Testis (tissue), 2 donors: Measurements from ENCODE around the gene BACH2.
"Not testable (repeated sequence)": the region's sequence is repeated elsewhere in the genome, so short reads cannot be mapped to it uniquely, and the experiment has no call there.

Experiments
- POLR2A ChIP-seq: fragments of 450-650 bp; IDR thresholded peaks from one replicate; pipeline ENCODE4 v1.6.1; 2017; ENCODE audit warnings: antibody characterized with exemption, mild to moderate bottlenecking, moderate library complexity
- TF ChIP-seq, protein P1 (sequence below), 3 experiments: fragments of 450-650 bp in 2 of 3; fragments of 200-600 bp in 1 of 3; sonication (generic) in 1 of 3; IDR thresholded peaks; one replicate each; pipeline ENCODE4 v1.5.1; 2016 to 2019; ENCODE audit warnings: antibody characterized with exemption in 3 of 3, mild to moderate bottlenecking in 2 of 3, moderate library complexity in 1 of 3

DNA sequence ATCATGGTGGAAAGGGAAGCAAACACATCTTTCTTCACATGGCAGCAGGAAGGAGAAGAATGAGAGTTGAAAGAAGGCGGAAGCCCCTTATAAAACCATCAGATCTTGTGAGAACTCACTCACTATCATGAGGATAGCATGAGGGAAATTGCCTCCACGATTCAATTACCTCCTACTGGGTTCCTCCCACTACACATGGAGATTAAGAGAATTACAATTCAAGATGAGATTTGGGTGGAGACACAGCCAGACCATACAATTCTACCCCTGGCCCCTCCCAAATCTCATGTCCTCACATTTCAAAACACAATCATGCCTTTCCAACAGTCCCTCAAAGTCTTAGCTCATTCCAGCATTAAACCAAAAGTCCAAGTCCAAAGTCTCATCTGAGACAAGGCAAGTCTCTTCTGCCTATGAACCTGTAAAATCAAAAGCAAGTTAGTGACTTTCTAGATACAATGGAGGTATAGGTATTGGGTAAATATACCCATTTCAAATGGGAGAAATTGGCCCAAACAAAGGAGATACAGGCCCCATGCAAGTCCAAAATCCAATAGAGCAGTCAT lies 36.4 kb upstream of the BACH2 start:
- TF ChIP-seq, protein P1, sequence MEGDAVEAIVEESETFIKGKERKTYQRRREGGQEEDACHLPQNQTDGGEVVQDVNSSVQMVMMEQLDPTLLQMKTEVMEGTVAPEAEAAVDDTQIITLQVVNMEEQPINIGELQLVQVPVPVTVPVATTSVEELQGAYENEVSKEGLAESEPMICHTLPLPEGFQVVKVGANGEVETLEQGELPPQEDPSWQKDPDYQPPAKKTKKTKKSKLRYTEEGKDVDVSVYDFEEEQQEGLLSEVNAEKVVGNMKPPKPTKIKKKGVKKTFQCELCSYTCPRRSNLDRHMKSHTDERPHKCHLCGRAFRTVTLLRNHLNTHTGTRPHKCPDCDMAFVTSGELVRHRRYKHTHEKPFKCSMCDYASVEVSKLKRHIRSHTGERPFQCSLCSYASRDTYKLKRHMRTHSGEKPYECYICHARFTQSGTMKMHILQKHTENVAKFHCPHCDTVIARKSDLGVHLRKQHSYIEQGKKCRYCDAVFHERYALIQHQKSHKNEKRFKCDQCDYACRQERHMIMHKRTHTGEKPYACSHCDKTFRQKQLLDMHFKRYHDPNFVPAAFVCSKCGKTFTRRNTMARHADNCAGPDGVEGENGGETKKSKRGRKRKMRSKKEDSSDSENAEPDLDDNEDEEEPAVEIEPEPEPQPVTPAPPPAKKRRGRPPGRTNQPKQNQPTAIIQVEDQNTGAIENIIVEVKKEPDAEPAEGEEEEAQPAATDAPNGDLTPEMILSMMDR (IDR thresholded peaks at IDR 0.05), result not testable (repeated sequence)
- not testable (repeated sequence) for TF ChIP-seq POLR2A
